D341Med (cell line): ENCODE data around the gene ALAD.
A peak's percentile ranks its signal among the peaks of the same experiment; 100 is the strongest.

Source experiments
- DNase-seq: peaks from one replicate; pipeline ENCODE4 v3.0.0; 2012; ENCODE audit warnings: low spot score

Gene ALAD

GRCh38 chr9:113345671-113346070 lies 55.4 kb downstream of the ALAD start:
- DNase-seq: no peak

DNA sequence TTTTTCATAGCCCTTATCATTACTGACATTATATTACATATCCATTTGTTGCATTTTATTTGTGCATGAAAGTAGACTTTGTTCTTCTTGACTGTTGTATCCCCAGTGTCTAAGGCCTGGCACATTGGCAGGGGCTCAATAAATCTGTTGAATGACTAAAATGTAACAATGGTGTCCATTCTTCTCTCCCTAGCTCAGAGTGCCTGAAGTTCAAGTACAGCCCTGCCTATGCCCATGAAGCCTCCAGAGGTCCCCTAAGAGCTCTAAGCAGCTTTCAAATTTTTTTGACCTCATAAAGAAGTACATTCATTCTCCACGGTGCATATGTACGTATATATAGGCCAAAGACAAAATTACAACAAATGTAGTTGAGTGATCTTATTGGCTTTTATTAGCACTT lies 55.9 kb downstream of the ALAD start:
- DNase-seq: no peak

GRCh38 chr9:113343732-113344231 lies 57.3 kb downstream of the ALAD start:
- peak; percentile 52 for DNase-seq

DNA sequence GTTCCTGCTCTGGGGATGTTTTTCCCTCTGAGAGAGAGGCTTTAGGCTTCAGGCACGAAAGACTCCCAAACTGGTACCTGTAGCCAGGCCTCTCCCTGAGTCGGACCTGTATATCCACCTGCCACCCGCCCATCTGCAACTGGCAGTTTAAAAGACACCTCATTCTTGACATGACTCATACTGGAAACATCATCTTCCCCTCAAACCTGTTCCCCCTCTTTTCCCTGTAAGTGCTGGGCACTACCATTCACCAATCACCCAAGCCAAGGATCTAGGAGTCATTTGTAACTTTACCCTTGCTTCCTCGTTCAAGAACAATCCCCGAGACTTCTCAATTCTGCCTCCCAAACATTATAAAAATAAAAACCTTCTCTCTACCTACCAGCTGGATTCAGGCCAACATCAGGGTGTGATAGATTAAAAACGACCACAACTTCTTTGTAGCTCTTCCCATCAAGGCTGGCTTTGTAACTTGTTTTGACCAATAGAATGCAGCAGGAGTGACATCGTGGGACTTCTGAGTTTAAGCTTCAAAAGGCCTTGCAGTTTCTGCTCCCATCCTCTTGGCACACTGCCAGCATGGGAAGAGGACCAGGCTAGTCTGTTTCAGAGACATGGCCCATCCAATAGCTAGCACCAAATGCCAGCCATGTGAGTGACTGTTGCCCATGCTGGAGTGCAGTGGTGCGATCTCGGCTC lies 59.2 kb downstream of the ALAD start:
- DNase-seq: no peak

DNA sequence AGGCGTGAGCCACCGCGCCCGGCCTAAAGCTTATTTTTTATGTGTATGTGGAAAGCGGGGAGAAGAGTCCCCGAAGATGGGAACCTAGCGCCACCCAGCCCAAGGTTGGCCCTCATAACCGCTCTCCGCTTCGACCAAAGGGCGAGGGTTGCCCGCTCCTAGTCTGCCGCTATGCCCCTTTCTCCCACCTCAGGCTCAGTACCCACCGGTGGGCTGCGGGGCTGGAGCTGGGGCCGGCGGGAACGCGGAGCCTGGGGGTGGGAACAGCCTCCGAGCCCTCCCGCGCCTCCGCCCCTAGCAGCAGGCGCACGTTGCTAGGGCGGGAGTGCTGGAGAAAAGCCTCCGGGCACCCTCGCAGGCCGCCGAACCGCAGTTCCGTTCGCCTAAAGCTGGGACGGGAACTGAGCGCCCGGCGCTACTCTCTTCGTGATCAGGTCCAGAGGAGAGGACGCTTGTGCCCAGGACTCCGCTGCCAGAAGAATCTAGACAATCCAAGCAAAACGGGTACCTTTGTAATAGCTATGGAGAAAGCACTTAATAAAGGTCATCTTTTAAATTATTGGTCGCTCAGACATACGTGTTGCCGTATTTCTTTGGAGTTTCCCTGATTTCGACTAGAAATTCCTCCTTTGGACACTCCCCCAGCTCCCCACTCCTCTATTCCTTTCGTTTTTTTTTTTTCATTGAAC lies 60.9 kb downstream of the ALAD start, which contains the start of gene WDR31:
TSS of gene WDR31 (minus strand) at position 265 of the 689 bp plus-strand sequence. CDS start 8,253 bp downstream, outside the sequence.
- peak; percentile 94 for DNase-seq

DNA sequence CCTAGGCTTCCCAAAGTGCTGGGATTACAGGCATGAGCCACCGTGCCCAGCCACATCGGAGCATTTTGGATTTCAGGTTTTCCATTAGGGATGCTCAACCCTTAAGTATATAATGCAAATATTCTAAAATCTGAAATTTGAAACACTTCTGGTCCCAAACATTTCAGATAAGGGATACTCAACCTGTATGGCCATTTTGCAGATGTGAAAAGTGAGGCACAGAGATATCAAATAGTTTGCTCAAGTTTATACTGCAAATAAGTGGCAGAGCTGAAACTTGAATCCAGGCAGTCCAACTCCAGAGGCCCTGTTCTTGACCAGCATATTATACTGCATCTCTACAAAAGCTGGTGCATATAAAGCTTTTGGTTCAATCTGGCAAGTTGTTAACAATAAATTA lies 63.4 kb downstream of the ALAD start:
- DNase-seq: no peak
